Endodermal cell (in vitro differentiated cells): ENCODE measurements around the gene DUOXA1. TPM values are rescaled to one million over a fixed set of nuclear protein-coding genes. Genes with fewer than 3 reads are reported as not detected.

Experiments used
- DNase-seq: peaks from one replicate; pipeline ENCODE4 v3.0.0-alpha.2; 2017
- H3K27ac ChIP-seq: 2 replicates; pipeline ENCODE4 v1.5.1; 2013; ENCODE audit warnings: mild to moderate bottlenecking, low read depth, low read length, moderate library complexity
- H3K27me3 ChIP-seq: 2 replicates; pipeline ENCODE4 v1.6.1; 2013; ENCODE audit warnings: mild to moderate bottlenecking, low read length, moderate library complexity; ENCODE audit not compliant: insufficient read depth, control insufficient read depth, poor library complexity, severe bottlenecking
- H3K36me3 ChIP-seq: 2 replicates; pipeline ENCODE4 v1.7.0; 2013; ENCODE audit warnings: mild to moderate bottlenecking, low read length, moderate library complexity; ENCODE audit not compliant: control insufficient read depth, insufficient read depth
- H3K4me1 ChIP-seq: one replicate; pipeline ENCODE4 v1.7.0; 2013; ENCODE audit warnings: low read length; ENCODE audit not compliant: control insufficient read depth, insufficient read depth
- H3K4me3 ChIP-seq: 2 replicates; pipeline ENCODE4 v1.5.1; 2013; ENCODE audit warnings: mild to moderate bottlenecking, low read length, moderate library complexity
- H3K9ac ChIP-seq: 2 replicates; pipeline ENCODE4 v1.6.1; 2013; ENCODE audit warnings: mild to moderate bottlenecking, low read length, moderate library complexity; ENCODE audit not compliant: poor library complexity, severe bottlenecking; ENCODE audit errors: extremely low read depth
- H3K9me3 ChIP-seq: 2 replicates; pipeline ENCODE4 v1.6.1; 2013; ENCODE audit warnings: mild to moderate bottlenecking, low read length, moderate library complexity; ENCODE audit not compliant: control insufficient read depth
- H3K27ac Mint-ChIP-seq: 2 replicates; pipeline ENCODE4 v1.8.0; 2020; ENCODE audit warnings: mixed read lengths
- H3K27me3 Mint-ChIP-seq: 2 replicates; pipeline ENCODE4 v1.8.0; 2021; ENCODE audit warnings: mild to moderate bottlenecking, mixed read lengths; ENCODE audit not compliant: insufficient read depth
- H3K36me3 Mint-ChIP-seq: 2 replicates; pipeline ENCODE4 v1.8.0; 2020; ENCODE audit warnings: low read depth, mixed read lengths
- H3K4me1 Mint-ChIP-seq: 2 replicates; pipeline ENCODE4 v1.8.0; 2020; ENCODE audit warnings: mixed read lengths
- H3K4me3 Mint-ChIP-seq: 2 replicates; pipeline ENCODE4 v1.8.0; 2020; ENCODE audit warnings: mild to moderate bottlenecking, moderate library complexity, mixed read lengths
- H3K9me3 Mint-ChIP-seq: 2 replicates; pipeline ENCODE4 v1.8.0; 2020; ENCODE audit warnings: mild to moderate bottlenecking, mixed read lengths
- CTCF ChIP-seq: fragments of 200-600 bp; sonication (generic); conservative IDR thresholded peaks from 2 replicates; pipeline ENCODE4 v1.5.0; 2021; ENCODE audit warnings: antibody characterized with exemption, mild to moderate bottlenecking
- WGBS, 2 experiments: methylation state at CpG; one replicate each; pipeline versions ENCODE4 v1.1.5 to v1.1.7; 2013; ENCODE audit warnings: missing lambda C conversion rate in 2 of 2, mixed read lengths in 1 of 2; ENCODE audit not compliant: insufficient coverage in 1 of 2, insufficient read length in 1 of 2; 5-methylcytosine and 5-hydroxymethylcytosine counted together
- total RNA-seq, 2 donors: library from RNA; stranded (reverse); fragmentation: NEBNext Ultra II Directional in 1 of 2; extraction: Animal tissue kit (Norgen Biotek cat#: 25700) in 1 of 2; gene quantifications; 2 replicates in 1 of 2; 3 replicates in 1 of 2; pipeline ENCODE4 v1.2.1, GENCODE V29; 2021

DUOXA1 gene
- total RNA-seq, 2 donors from 2014 or later: 0.86 to 0.99 TPM

- Histone ChIP-seq H3K4me1 (no peaks in the 10 kb centered on the region), H3K36me3 (no peaks in the 10 kb centered on the region), H3K27ac (no peak overlapping the region), H3K9me3 (no peaks in the 10 kb centered on the region), H3K4me3 (no peak overlapping the region), H3K9ac (no peak overlapping the region), H3K27me3 (peaks cover 35% of the 10 kb centered on the region)
- TF ChIP-seq CTCF: no peak
- Mint-ChIP-seq H3K9me3 (no peaks in the 10 kb centered on the region), H3K36me3 (no peaks in the 10 kb centered on the region), H3K4me3 (no peak overlapping the region), H3K4me1 (peaks cover 3% of the 10 kb centered on the region), H3K27me3 (peaks cover 42% of the 10 kb centered on the region), H3K27ac (no peak overlapping the region)
- DNase-seq: no peak
- WGBS, 2 experiments: 88 to 97% methylated on average over 5 to 6 of the region's 6 CpGs
These were observed 10.1 kb upstream of the DUOXA1 start for GRCh38 chr15:45139770-45140169.

- H3K9ac ChIP-seq: no peak overlapping the region
These were observed 9.4 kb upstream of the DUOXA1 start for GRCh38 chr15:45138814-45139765.

GRCh38 chr15:45137703-45138102, 8.0 kb upstream of the DUOXA1 start:
- Histone ChIP-seq H3K27ac (no peak overlapping the region), H3K4me3 (no peak overlapping the region), H3K36me3 (no peaks in the 10 kb centered on the region), H3K4me1 (no peaks in the 10 kb centered on the region), H3K9me3 (no peaks in the 10 kb centered on the region), H3K9ac (no peak overlapping the region), H3K27me3 (peaks cover 56% of the 10 kb centered on the region)
- no peaks in the 10 kb centered on the region for H3K36me3 Mint-ChIP-seq
- 88 to 92% methylated on average over 4 to 8 of the region's 8 CpGs for WGBS, 2 experiments
- H3K9me3 Mint-ChIP-seq: no peaks in the 10 kb centered on the region
- H3K4me1 Mint-ChIP-seq: peaks cover 3% of the 10 kb centered on the region
- DNase-seq: no peak
- H3K4me3 Mint-ChIP-seq: no peak overlapping the region
- H3K27ac Mint-ChIP-seq: no peak overlapping the region
- TF ChIP-seq CTCF: no peak
- peaks cover 53% of the 10 kb centered on the region for H3K27me3 Mint-ChIP-seq

More at GRCh38 chr15:45138814-45139765, 9.4 kb upstream of the DUOXA1 start:
- no peaks in the 10 kb centered on the region for H3K4me1 ChIP-seq
- DNase-seq: no peak
- H3K27ac ChIP-seq: no peak overlapping the region
- peaks cover 43% of the 10 kb centered on the region for H3K27me3 Mint-ChIP-seq
- no peaks in the 10 kb centered on the region for H3K36me3 Mint-ChIP-seq
- TF ChIP-seq CTCF: no peak
- no peaks in the 10 kb centered on the region for H3K9me3 Mint-ChIP-seq
- H3K27ac Mint-ChIP-seq: no peak overlapping the region
- H3K36me3 ChIP-seq: no peaks in the 10 kb centered on the region
- no peak overlapping the region for H3K4me3 ChIP-seq
- peaks cover 42% of the 10 kb centered on the region for H3K27me3 ChIP-seq
- peaks cover 3% of the 10 kb centered on the region for H3K4me1 Mint-ChIP-seq
- WGBS, 2 experiments: 91 to 100% methylated on average over 3 to 11 of the region's 12 CpGs
- no peaks in the 10 kb centered on the region for H3K9me3 ChIP-seq
- H3K4me3 Mint-ChIP-seq: no peak overlapping the region
